Liver (tissue), 3 donors: ENCODE measurements around the gene KDM2B.

Experiments
- GABPA ChIP-seq, 2 donors: IDR thresholded peaks in 1 of 2; conservative IDR thresholded peaks in 1 of 2; 2 replicates each; pipeline ENCODE4 v1.6.1; 2016; ENCODE audit warnings: antibody characterized with exemption in 2 of 2, mild to moderate bottlenecking in 1 of 2, moderate library complexity in 1 of 2
- HNF4A ChIP-seq, 2 donors: conservative IDR thresholded peaks; 2 replicates each; pipeline ENCODE4 v1.6.1; 2016; ENCODE audit warnings: antibody characterized with exemption in 2 of 2, mild to moderate bottlenecking in 2 of 2
- TAF1 ChIP-seq: conservative IDR thresholded peaks from 2 replicates; pipeline ENCODE4 v1.6.1; 2016; ENCODE audit warnings: antibody characterized with exemption, mild to moderate bottlenecking
- TF ChIP-seq, protein P1 (sequence below): fragments of 150-350 bp; IDR thresholded peaks from 2 replicates; pipeline ENCODE4 v1.5.1; 2017; ENCODE audit warnings: improper control_type of control experiment, low read depth, low read length; ENCODE audit not compliant: missing input control
- TF ChIP-seq, protein P2 (sequence below): IDR thresholded peaks from 2 replicates; pipeline ENCODE4 v1.6.1; 2016; ENCODE audit warnings: antibody characterized with exemption, mild to moderate bottlenecking
- donor health status: healthy.
- donor health status: healthy.

DNA sequence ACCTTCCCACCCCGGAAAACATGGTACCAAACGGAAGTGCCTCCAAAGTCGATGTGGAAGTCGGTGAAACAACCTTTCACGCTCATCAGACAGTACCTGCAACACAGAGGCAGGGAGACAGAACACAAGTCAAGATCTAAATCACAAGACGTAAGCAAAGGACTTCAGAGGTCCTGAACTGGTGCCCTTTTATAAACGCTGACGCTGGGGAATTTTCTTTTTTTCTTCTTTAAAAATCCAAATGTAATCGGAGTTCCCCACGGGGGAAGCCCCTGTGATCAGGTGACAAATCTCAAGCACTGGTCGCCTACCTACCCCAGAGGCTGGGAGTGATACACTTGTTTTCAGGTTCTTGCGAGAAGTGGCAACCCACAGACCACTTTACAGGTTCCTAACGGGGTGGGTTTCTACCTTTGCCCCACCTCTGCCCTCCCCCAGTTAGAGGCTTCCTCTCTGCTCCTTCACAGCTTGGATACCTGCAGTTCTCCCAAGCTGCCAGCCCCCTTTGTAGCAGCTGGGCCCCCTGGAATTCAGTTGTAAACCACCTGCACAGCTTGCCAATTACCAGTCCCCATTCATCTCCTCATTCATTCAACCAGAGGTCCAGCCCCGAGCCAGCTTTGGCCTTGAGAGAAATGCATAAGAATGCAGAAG, 46.2 kb downstream of the KDM2B start:
- TF ChIP-seq GABPA (IDR thresholded peaks at IDR 0.05 in 1 of 2, conservative IDR thresholded peaks at IDR 0.05 in 1 of 2): no peak
- TF ChIP-seq, protein P1, sequence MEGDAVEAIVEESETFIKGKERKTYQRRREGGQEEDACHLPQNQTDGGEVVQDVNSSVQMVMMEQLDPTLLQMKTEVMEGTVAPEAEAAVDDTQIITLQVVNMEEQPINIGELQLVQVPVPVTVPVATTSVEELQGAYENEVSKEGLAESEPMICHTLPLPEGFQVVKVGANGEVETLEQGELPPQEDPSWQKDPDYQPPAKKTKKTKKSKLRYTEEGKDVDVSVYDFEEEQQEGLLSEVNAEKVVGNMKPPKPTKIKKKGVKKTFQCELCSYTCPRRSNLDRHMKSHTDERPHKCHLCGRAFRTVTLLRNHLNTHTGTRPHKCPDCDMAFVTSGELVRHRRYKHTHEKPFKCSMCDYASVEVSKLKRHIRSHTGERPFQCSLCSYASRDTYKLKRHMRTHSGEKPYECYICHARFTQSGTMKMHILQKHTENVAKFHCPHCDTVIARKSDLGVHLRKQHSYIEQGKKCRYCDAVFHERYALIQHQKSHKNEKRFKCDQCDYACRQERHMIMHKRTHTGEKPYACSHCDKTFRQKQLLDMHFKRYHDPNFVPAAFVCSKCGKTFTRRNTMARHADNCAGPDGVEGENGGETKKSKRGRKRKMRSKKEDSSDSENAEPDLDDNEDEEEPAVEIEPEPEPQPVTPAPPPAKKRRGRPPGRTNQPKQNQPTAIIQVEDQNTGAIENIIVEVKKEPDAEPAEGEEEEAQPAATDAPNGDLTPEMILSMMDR: no peak
- TF ChIP-seq, protein P2, sequence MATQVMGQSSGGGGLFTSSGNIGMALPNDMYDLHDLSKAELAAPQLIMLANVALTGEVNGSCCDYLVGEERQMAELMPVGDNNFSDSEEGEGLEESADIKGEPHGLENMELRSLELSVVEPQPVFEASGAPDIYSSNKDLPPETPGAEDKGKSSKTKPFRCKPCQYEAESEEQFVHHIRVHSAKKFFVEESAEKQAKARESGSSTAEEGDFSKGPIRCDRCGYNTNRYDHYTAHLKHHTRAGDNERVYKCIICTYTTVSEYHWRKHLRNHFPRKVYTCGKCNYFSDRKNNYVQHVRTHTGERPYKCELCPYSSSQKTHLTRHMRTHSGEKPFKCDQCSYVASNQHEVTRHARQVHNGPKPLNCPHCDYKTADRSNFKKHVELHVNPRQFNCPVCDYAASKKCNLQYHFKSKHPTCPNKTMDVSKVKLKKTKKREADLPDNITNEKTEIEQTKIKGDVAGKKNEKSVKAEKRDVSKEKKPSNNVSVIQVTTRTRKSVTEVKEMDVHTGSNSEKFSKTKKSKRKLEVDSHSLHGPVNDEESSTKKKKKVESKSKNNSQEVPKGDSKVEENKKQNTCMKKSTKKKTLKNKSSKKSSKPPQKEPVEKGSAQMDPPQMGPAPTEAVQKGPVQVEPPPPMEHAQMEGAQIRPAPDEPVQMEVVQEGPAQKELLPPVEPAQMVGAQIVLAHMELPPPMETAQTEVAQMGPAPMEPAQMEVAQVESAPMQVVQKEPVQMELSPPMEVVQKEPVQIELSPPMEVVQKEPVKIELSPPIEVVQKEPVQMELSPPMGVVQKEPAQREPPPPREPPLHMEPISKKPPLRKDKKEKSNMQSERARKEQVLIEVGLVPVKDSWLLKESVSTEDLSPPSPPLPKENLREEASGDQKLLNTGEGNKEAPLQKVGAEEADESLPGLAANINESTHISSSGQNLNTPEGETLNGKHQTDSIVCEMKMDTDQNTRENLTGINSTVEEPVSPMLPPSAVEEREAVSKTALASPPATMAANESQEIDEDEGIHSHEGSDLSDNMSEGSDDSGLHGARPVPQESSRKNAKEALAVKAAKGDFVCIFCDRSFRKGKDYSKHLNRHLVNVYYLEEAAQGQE: no peak
- TF ChIP-seq HNF4A (conservative IDR thresholded peaks at IDR 0.05): no peak
- TF ChIP-seq TAF1: no peak
